ENCODE data around the gene PRDM16.

DNA sequence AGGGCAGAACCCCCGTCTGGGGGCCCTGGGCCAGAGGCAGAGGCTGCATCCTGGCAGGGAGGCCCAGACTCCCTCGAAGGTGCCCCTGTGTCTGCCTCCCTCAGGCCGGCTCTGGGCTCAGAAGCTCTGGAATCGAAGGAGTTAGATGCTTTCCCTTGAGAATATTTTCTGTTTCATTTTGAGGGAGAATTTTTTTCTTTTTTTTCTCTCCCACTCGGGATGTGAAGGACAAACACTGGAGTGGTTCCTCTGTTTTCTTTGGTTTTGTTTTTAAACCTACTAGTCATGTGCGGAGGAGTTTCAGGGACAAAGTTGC is 44.7 kb downstream of the PRDM16 start:
- TF ChIP-seq, protein P1, sequence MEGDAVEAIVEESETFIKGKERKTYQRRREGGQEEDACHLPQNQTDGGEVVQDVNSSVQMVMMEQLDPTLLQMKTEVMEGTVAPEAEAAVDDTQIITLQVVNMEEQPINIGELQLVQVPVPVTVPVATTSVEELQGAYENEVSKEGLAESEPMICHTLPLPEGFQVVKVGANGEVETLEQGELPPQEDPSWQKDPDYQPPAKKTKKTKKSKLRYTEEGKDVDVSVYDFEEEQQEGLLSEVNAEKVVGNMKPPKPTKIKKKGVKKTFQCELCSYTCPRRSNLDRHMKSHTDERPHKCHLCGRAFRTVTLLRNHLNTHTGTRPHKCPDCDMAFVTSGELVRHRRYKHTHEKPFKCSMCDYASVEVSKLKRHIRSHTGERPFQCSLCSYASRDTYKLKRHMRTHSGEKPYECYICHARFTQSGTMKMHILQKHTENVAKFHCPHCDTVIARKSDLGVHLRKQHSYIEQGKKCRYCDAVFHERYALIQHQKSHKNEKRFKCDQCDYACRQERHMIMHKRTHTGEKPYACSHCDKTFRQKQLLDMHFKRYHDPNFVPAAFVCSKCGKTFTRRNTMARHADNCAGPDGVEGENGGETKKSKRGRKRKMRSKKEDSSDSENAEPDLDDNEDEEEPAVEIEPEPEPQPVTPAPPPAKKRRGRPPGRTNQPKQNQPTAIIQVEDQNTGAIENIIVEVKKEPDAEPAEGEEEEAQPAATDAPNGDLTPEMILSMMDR (IDR thresholded peaks at IDR 0.05; ENCODE audit: insufficient read depth, low read depth, low read length), result no peak
- no peak for TF ChIP-seq EZH2 (IDR thresholded peaks at IDR 0.05; ENCODE audit: insufficient read depth, low read length)

Measured in astrocyte (in vitro differentiated cells and primary cell).